ENCODE measurements around the gene PDE8A.
"Not testable (repeated sequence)": the region's sequence is repeated elsewhere in the genome, so short reads cannot be mapped to it uniquely, and the experiment has no call there.

PDE8A gene

DNA sequence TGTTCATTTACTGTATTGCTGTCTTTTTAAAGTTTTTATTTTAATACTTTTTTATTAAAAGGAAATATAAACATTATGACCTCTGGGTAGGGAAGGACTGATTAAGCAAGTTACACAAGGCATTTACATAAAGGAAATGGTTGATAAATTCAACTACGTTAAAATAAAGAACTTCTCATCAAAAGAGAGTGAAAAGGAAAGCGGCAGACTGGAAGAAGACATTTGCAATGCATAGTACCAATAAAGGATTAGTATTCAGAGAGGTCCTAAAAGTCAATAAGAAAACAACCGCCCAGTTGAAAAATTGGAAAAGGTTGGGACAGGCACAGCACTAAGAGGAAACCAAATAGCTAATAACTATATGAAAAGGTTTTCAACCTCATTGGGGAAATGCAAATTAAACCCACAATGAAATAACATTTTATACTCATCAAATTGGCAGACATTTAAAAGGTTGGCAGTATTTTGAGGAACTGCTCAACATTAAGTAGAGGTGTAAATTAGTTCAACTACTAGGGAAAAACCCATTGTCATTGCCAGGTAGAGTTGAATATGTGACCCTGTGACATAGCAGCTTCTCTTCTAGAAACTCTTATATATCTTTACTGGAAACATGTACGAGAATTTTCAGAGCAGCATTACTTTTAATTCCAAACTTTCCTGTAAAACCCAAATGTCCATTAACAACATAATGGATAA is 9.5 kb downstream of the PDE8A start:
- no peak for DNase-seq

DNA sequence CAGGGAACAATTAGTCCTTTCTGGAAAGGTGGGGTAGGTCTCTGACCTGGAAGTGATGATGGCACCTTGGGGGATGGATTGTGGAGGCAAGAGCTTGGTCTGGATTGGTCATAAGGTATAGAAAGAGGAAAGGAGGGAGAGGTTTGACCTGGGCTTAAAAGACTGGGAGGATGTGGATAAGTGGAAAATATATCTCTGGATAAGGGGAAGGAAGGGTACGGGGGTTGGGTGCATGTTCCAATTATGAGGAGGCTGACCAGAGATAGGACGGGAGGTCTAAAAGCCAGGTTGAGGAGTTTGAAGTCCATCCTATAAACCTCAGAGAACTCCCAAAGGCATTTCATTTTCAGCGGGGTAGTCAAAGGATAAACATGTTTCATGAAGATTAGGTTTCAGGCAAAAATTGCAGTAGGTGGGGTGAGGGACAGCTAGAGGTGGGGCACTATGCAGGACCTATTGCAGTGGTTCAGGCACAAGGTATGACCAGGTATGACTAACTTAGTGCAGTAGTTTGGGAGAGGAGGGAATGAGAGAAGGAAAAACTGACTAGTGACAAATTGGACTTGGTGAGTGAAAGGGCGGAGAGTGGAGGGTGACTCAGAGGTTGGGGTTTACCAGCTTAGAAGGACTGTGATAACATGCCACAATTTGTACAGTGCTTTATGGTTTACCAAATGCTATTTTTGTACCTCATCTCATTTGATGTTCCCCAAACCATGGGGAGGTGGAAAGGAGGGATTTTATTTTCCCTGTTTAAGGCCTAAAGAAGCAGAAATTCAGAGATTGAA is 10.7 kb downstream of the PDE8A start:
- no peak for DNase-seq

DNA sequence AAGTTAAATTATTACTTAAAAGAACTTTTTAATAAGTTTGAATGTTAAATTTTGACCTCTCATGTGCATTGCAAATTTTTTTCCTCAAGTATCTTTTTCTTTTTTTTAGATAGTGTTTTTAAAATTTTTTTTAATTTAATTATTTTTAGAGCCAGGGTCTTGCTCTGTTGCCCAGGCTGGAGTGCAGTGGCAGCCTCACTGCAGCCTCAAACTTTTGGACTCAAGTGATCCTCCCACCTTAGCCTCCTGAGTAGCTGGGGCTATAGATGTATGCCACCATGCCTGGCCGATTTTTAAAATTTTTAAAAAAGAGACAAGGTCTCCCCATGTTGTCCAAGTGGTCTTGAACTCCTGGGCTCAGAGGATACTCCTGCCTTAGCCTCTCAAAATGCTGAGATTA is 14.4 kb downstream of the PDE8A start:
- no peak for DNase-seq

DNA sequence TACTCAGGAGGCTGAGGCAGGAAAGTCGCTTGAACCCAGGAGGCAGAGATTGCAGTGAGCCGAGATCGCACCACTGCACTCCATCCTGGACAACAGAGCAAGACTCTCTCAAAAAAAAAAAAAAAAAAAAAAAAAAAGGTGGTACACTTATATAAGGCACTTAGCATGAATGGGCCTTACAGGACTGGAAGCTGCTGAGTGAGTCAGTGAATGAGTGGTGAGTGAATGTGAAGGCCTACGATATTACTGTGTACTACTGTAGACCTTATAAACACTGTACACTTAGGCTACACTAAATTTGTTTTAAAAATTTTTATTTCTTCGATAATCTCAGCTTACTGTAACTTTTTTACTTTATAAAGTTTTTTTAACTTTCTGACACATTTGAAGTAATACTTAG is 15.1 kb downstream of the PDE8A start:
- DNase-seq = not testable (repeated sequence)

GRCh38 chr15:84997214-84997613 is 15.6 kb downstream of the PDE8A start:
- not testable (repeated sequence) for DNase-seq

DNA sequence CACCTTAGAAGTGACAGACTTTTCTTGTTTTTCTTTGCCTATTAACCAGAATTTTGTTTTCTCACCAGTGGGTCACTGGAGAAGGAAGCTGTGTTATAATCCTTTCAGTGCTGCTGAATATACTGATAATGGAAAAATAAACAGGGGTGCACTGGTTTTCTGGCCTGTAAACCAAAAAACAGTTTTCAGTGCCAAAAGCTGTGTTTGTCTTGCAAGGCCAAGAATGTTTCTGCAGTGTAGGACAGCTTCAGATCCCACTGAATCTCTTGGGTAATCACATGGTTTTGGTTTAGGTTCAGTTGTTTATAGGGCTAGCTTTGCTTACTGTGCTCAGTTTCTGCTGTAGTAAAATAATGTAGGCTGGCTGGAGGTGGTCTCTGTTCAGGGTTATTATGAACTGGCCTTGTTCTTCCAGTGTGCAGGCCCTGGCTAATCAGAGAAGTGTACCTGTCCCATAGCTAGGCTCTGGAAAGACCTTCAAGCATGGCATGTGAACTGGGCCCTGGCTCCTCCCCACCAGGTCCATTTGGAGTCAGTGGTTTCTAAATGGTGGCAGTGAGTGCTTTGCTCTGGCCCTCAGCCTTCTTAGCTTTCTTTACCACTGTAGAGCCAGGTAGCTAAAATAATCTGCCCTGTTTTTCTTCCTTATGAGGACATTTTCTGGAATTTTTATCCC is 18.7 kb downstream of the PDE8A start:
- DNase-seq = no peak

GRCh38 chr15:85000937-85001336 is 19.3 kb downstream of the PDE8A start:
- DNase-seq = no peak

- no peak for DNase-seq
Observed at GRCh38 chr15:85002517-85002916, 20.9 kb downstream of the PDE8A start.

DNA sequence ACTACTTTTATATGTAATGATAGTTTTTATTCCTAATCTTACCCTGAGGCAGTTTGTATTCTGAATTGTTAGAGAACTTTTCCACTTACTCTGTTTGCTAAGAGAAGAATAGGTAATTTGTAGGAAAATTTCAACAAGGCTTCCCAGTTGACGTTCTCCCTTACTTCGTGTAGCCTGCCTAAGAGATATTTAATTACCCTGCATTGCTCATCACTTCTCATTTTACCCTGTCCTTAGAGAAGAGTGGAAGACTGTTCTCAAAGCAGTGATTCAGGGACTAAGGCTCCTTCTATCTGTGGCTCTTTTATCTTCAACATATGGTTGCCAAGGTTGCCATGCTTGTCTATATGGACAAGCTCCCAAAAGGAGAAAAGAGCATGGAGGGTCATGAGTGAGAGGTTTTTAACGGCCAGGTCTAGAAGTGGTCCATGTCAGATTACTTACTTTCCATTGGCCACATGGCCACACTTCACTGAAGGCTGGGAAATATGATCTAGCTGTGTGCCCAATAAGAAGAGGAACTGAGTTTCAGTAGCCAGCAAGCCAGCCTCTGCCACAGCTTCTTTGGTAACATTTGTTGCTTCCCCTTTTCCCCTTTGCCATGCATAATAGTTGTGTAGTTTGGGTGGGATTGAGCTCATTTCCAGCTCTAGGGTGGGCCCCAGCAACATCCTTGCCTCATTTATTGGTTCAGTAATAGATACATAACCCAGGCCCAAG is 22.1 kb downstream of the PDE8A start:
- DNase-seq = no peak

GRCh38 chr15:85004550-85004949 is 22.9 kb downstream of the PDE8A start:
- DNase-seq = no peak

DNA sequence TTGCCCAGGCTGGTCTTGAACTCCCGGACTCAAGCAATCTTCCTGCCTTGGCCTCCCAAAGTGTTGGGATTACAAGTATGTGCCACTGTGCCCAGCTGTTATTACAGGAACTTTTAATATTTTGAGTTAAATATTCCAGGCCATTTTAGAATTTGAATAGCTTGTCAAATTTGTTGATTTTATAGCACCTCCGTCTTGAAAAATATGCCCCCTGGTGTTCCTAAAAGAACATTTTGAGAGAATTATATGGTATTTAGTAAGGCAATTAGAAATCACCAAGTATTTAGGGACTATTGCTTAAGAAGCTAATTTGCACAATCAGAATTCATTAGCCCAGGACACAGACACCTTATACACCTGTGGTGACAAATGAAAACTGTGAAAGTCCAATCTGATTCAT is 23.7 kb downstream of the PDE8A start:
- DNase-seq = no peak

- no peak for DNase-seq
Observed at GRCh38 chr15:85005746-85006145, 24.1 kb downstream of the PDE8A start.

DNA sequence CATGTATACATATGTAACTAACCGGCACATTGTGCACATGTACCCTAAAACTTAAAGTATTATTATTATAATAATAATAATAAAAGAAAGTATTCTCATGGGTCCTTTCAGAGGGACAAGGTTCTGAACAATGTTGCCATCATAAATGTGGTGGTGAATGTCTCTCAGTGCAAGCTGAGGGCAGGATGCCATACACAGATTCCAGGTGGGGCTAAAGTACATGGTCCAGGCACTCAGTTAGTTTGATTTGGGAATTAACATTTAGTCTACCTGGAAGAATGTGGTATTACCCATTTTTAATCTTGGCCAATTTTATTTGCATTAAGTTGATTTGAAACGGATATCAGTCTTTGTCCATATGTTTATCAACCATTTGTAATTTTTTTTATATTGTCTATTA is 24.5 kb downstream of the PDE8A start:
- no peak for DNase-seq

- no peak for DNase-seq
Observed at GRCh38 chr15:85006655-85007054, 25.0 kb downstream of the PDE8A start.

DNA sequence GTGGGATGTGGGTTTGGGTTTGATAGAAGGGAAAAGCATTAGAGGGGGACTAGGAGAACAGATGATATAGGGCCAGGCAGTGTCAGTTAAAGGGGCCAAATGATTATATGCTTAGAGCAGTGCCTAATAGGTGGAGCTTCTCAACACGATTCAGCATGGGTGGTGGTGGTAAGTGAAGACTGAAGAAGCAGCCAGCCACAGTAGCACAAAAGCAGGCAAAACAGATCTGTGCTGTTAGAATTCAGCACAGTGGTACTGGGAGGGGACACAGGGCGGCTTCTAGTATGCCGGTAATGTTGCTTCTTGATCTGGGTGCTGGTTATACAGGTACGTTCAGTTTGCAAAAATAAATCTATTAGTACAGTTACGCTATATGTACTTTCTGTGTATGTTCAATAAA is 25.5 kb downstream of the PDE8A start:
- DNase-seq = no peak

GRCh38 chr15:85007741-85008397 is 26.2 kb downstream of the PDE8A start:
- DNase-seq = no peak

DNA sequence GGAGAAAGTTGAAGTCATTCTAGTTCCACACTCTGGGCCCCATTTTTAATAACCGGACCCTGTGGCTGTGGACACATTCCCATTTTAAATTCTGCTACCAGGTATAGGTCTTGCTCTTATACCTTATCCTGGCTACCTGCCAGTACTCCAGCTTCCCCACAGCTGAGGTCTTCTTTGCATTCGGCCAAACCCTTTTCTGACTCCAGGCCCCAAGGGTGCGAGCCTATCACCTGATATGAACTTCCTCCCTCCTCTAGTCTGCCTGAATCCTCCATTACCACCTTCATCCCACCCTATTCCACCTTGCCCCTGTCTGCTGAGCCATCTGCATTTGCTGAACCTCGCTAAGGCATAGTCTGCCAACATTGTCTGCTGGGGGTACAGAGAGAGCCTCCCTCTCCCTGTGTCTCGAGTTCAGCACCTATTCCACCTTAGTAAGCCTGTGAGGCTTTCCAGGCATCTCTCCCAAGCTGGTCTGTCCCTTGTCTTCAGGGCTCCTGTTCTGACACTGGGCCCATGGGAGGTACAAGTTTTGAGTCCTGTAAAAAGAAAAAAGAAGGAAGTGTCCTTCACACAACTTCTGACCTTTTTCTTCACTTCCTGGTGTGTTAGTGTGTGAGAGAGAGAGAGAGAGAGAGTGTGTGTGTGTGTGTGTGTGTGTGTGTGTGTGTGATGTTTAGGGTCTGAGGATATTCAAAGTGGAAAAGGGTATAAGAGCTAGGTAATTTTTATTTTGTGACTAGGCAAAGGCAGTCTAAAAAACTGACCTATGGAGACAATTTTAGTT is 27.0 kb downstream of the PDE8A start:
- no peak for DNase-seq

- no peak for DNase-seq
Observed at GRCh38 chr15:85009435-85009834, 27.8 kb downstream of the PDE8A start.

- DNase-seq = no peak
Observed at GRCh38 chr15:85010071-85010385, 28.4 kb downstream of the PDE8A start.

- DNase-seq = no peak
Observed at GRCh38 chr15:85010386-85011159, 28.9 kb downstream of the PDE8A start.

DNA sequence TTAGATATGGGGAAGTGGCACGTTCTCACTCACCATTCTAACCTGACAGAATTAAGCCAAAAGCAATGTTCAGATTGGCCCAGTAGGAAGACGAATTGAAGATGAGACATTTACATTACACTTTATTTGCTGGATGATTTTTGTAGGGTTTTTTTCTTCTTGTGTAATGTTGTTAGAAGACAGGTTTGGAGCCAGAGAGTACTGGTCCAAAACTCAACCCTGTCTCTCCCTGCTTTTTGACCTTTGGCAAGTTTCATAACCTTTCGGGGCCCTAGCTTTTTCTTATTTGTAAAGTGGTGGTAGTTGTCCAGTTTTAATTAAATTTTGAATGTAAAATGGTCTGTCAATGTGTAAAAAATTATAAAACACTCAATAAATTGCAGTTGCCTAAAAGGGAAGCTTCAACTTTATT is 29.5 kb downstream of the PDE8A start:
- no peak for DNase-seq

All from stimulated activated naive CD4-positive, alpha-beta T cell (primary cell).